GM12873 (cell line): ENCODE data around the gene NPTXR.

Experiments
- CTCF ChIP-seq: IDR thresholded peaks from 2 replicates; pipeline ENCODE4 v1.5.1; 2012; ENCODE audit warnings: low read depth, mild to moderate bottlenecking, moderate library complexity, low read length, control low read depth; ENCODE audit not compliant: insufficient read depth; ENCODE audit errors: missing control alignments

The NPTXR gene

GRCh38 chr22:38784856-38785255 is 59.0 kb downstream of the NPTXR start:
- TF ChIP-seq CTCF = no peak

GRCh38 chr22:38784035-38784434 is 59.8 kb downstream of the NPTXR start:
- TF ChIP-seq CTCF = no peak

GRCh38 chr22:38783095-38783615 is 60.7 kb downstream of the NPTXR start:
- TF ChIP-seq CTCF = no peak

- no peak for TF ChIP-seq CTCF
These were observed 61.3 kb downstream of the NPTXR start for GRCh38 chr22:38782402-38783094.

GRCh38 chr22:38781033-38781432 is 62.8 kb downstream of the NPTXR start:
- no peak for TF ChIP-seq CTCF

GRCh38 chr22:38777087-38777671 is 66.6 kb downstream of the NPTXR start:
- no peak for TF ChIP-seq CTCF

- TF ChIP-seq CTCF = no peak
These were observed 67.7 kb downstream of the NPTXR start for GRCh38 chr22:38776086-38776485.
